HG03575 (cell line): Measurements from ENCODE around the gene ZNRF1.
"Not testable (repeated sequence)": the region's sequence is repeated elsewhere in the genome, so short reads cannot be mapped to it uniquely, and the experiment has no call there.

Source experiments
- ATAC-seq: cut with Tn5 transposase; IDR thresholded peaks from one replicate; pipeline ENCODE4 v1.9.1; 2021; ENCODE audit not compliant: unreplicated experiment, insufficient number of reproducible peaks, low FRiP score; ENCODE audit errors: extremely low read depth

ZNRF1 gene

GRCh38 chr16:75118943-75119539, 120.2 kb downstream of the ZNRF1 start:
- ATAC-seq: no peak

GRCh38 chr16:75120253-75120652, 121.4 kb downstream of the ZNRF1 start:
- ATAC-seq: no peak

GRCh38 chr16:75121949-75122568, 123.2 kb downstream of the ZNRF1 start:
- no peak for ATAC-seq

GRCh38 chr16:75122609-75123008, 123.8 kb downstream of the ZNRF1 start:
- no peak for ATAC-seq

GRCh38 chr16:75127713-75128415, 129.0 kb downstream of the ZNRF1 start:
- no peak for ATAC-seq

- ATAC-seq: not testable (repeated sequence)
These were observed 130.8 kb downstream of the ZNRF1 start for GRCh38 chr16:75129421-75130149.

GRCh38 chr16:75130150-75130771, 131.4 kb downstream of the ZNRF1 start:
- no peak for ATAC-seq

- ATAC-seq: no peak
These were observed 132.3 kb downstream of the ZNRF1 start for GRCh38 chr16:75131081-75131480.

- no peak for ATAC-seq
These were observed 139.4 kb downstream of the ZNRF1 start for GRCh38 chr16:75138233-75138632.

- ATAC-seq: no peak
These were observed 139.8 kb downstream of the ZNRF1 start for GRCh38 chr16:75138636-75139035.

GRCh38 chr16:75139498-75139897, 140.7 kb downstream of the ZNRF1 start:
- no peak for ATAC-seq

GRCh38 chr16:75143941-75144340, 145.1 kb downstream of the ZNRF1 start:
- no peak for ATAC-seq

- no peak for ATAC-seq
These were observed 149.1 kb downstream of the ZNRF1 start for GRCh38 chr16:75147968-75148310.

GRCh38 chr16:75148311-75149195, 149.7 kb downstream of the ZNRF1 start, which contains the start of gene ZFP1:
ZFP1 (plus strand) TSS chr16:75148524; CDS start chr16:75152952, 4,428 bp downstream.
- peak; percentile 46 for ATAC-seq

GRCh38 chr16:75151798-75152197, 153.0 kb downstream of the ZNRF1 start:
- ATAC-seq: no peak

- ATAC-seq: no peak
These were observed 153.8 kb downstream of the ZNRF1 start for GRCh38 chr16:75152635-75153034.

GRCh38 chr16:75160386-75160785, 161.6 kb downstream of the ZNRF1 start:
- no peak for ATAC-seq
